GM15510 (cell line): ENCODE data around the gene SCYGR8.

ENCODE experiments used
- POLR2A ChIP-seq: IDR thresholded peaks from 3 replicates; pipeline ENCODE4 v1.6.1; 2011; ENCODE audit warnings: borderline replicate concordance; ENCODE audit not compliant: insufficient read length; ENCODE audit errors: extremely low read depth

SCYGR8 gene

GRCh38 chr2:227745594-227745993 is at the start of gene SCYGR8:
TSS of gene SCYGR8 (plus strand) at chr2:227745894. CDS start at chr2:227745894, 0 bp downstream.
- no peak for TF ChIP-seq POLR2A

- TF ChIP-seq POLR2A, result no peak
Measured at GRCh38 chr2:227696990-227697679, 48.6 kb upstream of the SCYGR8 start.

GRCh38 chr2:227701556-227701955 is 44.1 kb upstream of the SCYGR8 start:
- no peak for TF ChIP-seq POLR2A

GRCh38 chr2:227703280-227703732 is 42.4 kb upstream of the SCYGR8 start:
- TF ChIP-seq POLR2A, result no peak

- no peak for TF ChIP-seq POLR2A
Measured at GRCh38 chr2:227703961-227704360, 41.7 kb upstream of the SCYGR8 start.

GRCh38 chr2:227706859-227707258 is 38.8 kb upstream of the SCYGR8 start:
- no peak for TF ChIP-seq POLR2A

GRCh38 chr2:227707390-227707789 is 38.3 kb upstream of the SCYGR8 start:
- TF ChIP-seq POLR2A, result no peak

GRCh38 chr2:227710986-227711385 is 34.7 kb upstream of the SCYGR8 start:
- TF ChIP-seq POLR2A, result no peak

GRCh38 chr2:227713291-227713690 is 32.4 kb upstream of the SCYGR8 start:
- no peak for TF ChIP-seq POLR2A

- no peak for TF ChIP-seq POLR2A
Measured at GRCh38 chr2:227716501-227716900, 29.2 kb upstream of the SCYGR8 start.

GRCh38 chr2:227717687-227718567 is 27.8 kb upstream of the SCYGR8 start, which contains the start of gene SLC19A3:
TSS of gene SLC19A3 (minus strand) at chr2:227718028. CDS start at chr2:227702318, 15,710 bp downstream.
- TF ChIP-seq POLR2A, result no peak

GRCh38 chr2:227719641-227720040 is 26.1 kb upstream of the SCYGR8 start:
- no peak for TF ChIP-seq POLR2A

- TF ChIP-seq POLR2A, result no peak
Measured at GRCh38 chr2:227720680-227721079, 25.0 kb upstream of the SCYGR8 start.

GRCh38 chr2:227724394-227725039 is 21.2 kb upstream of the SCYGR8 start, which contains the start of gene SCYGR6:
TSS of gene SCYGR6 (minus strand) at chr2:227724757. CDS start at chr2:227724757, 0 bp downstream.
- TF ChIP-seq POLR2A, result no peak

- no peak for TF ChIP-seq POLR2A
Measured at GRCh38 chr2:227728035-227728434, 17.7 kb upstream of the SCYGR8 start, which contains the start of gene SCYGR7. TSS of gene SCYGR7 (plus strand) at chr2:227728335. CDS start at chr2:227728335, 0 bp downstream.
